HG02571 (cell line): ENCODE results near the gene CTNNA3.
A peak's percentile ranks its signal among the peaks of the same experiment; 100 is the strongest.

Source experiments
- ATAC-seq: cut with Tn5 transposase; IDR thresholded peaks from one replicate; pipeline ENCODE4 v1.9.1; 2021; ENCODE audit warnings: mild to moderate bottlenecking, moderate library complexity; ENCODE audit not compliant: unreplicated experiment

Gene CTNNA3

DNA sequence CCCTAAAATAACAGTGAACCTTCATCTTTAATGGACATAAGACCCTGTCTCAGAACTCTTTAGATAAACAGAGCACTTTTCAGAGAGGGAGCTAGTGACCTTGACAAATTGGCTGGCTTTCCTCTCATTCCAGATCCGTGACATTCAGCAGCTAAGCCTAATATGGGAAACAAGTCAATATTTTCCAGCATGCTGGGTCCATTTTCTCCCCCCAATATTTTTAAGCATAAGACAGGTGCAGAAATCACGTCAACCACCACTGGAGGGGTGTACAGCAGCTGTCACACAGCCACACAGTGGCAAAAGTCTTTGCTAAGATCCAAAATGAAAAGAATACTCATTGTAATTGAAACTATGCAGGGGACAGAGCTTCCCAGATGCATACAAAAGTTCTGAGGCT is 744.1 kb downstream of the CTNNA3 start:
- no peak for ATAC-seq

DNA sequence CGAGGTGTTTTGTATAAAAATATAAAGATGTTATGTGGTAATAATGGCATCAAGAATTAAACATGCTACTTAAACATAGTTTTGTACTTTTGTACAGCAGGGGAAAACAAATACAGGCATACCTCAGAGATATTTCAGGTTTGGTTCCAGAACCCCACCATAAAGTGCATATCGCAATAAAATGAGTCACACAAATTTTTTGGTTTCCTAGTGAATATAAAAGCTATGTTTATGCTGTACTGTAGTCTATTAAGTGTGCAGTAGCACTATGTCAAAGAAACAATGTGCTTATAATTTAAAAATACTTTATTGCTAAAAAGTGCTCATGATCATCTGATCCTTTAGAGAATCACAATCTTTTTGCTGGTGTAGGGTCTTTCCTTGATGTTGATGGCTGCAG is 752.4 kb downstream of the CTNNA3 start:
- no peak for ATAC-seq

- ATAC-seq: no peak
Measured at GRCh38 chr10:66942407-66942806, 753.6 kb downstream of the CTNNA3 start.

DNA sequence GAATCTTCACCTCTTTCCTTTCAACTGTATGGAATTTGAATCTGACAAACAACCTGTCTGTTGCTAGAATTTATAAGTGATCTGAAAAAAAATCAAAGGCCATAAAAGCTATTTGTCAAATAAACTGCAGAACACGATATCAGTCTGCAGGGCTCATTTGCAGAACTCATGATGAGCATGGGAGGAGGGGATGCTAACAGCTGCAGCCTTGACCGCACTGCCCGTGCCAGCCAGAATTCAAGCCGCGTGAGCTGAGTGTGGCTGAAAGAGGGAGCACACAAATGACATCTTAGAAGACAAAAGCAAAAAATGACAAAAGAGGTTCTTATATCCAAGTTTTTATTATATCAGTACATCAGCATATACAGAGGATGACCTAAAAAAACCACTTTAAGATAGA is 754.5 kb downstream of the CTNNA3 start:
- no peak for ATAC-seq

GRCh38 chr10:66940965-66941364 is 755.0 kb downstream of the CTNNA3 start:
- ATAC-seq: no peak

DNA sequence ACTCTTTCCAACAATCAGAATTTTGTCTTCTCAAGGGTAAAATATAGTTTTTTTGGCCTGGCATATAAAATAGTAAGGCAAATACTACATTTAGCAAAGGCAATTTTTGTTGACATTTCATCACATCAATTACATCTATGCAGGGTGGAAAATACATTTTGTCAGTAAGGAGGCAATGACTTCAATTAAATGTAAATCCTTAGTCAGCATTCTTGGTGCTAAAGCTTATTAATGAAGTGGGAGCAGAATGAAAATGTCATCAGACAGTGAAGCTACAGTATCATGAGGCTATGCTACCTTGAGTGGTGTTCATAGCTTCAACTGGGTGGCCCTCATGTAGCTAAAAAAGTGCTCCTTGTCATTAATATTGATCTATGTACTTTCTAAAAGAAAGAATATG is 761.3 kb downstream of the CTNNA3 start:
- ATAC-seq: no peak

GRCh38 chr10:66931949-66932343 is 764.0 kb downstream of the CTNNA3 start:
- ATAC-seq: no peak

GRCh38 chr10:66931340-66931948 is 764.6 kb downstream of the CTNNA3 start:
- ATAC-seq: peak; percentile 70

- ATAC-seq: no peak
Measured at GRCh38 chr10:66929375-66929774, 766.6 kb downstream of the CTNNA3 start.

DNA sequence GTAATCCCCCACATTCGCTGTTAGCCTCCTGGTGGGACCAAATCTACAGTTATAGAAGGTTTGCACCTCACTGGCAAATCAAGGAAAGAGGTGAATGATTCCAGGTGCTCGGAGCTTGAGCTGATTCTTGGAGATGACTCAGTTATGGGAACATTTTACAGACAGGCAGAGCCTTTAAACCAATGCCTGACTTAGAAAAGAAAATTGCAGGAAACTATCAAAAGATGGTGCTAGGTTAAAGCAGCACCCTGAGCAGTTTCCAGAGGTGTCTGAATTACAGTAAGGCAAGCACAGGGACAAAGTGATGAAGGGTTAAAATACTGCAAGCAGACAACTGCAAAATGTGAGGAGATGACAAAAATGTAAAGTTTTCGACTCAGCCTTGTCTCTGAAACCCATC is 767.2 kb downstream of the CTNNA3 start:
- no peak for ATAC-seq

DNA sequence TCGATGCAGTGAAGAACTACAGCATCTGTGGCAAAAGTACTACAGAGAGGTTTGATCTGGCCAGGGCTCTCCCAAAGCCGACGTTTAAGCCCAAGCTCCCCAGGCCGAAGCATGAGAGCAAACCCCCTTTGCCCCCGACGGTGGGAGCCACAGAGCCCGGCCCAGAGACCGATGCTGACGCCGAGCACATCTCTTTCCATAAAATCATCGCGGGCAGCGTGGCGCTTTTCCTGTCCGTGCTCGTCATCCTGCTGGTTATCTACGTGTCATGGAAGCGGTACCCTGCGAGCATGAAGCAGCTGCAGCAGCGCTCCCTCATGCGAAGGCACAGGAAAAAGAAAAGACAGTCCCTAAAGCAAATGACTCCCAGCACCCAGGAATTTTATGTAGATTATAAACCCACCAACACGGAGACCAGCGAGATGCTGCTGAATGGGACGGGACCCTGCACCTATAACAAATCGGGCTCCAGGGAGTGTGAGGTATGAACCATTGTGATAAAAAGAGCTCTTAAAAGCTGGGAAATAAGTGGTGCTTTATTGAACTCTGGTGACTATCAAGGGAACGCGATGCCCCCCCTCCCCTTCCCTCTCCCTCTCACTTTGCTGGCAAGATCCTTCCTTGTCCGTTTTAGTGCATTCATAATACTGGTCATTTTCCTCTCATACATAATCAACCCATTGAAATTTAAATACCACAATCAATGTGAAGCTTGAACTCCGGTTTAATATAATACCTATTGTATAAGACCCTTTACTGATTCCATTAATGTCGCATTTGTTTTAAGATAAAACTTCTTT is 767.8 kb downstream of the CTNNA3 start:
- ATAC-seq: no peak

DNA sequence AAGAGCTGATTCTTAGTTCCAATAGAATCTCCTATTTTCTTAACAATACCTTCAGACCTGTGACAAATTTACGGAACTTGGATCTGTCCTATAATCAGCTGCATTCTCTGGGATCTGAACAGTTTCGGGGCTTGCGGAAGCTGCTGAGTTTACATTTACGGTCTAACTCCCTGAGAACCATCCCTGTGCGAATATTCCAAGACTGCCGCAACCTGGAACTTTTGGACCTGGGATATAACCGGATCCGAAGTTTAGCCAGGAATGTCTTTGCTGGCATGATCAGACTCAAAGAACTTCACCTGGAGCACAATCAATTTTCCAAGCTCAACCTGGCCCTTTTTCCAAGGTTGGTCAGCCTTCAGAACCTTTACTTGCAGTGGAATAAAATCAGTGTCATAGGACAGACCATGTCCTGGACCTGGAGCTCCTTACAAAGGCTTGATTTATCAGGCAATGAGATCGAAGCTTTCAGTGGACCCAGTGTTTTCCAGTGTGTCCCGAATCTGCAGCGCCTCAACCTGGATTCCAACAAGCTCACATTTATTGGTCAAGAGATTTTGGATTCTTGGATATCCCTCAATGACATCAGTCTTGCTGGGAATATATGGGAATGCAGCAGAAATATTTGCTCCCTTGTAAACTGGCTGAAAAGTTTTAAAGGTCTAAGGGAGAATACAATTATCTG is 768.6 kb downstream of the CTNNA3 start:
- no peak for ATAC-seq

GRCh38 chr10:66926841-66927240 is 769.2 kb downstream of the CTNNA3 start:
- ATAC-seq: no peak

- peak; percentile 100 for ATAC-seq
Measured at GRCh38 chr10:66925896-66926715, 769.9 kb downstream of the CTNNA3 start, which contains the start of gene LRRTM3. Gene LRRTM3 (plus strand): TSS chr10:66926036.

DNA sequence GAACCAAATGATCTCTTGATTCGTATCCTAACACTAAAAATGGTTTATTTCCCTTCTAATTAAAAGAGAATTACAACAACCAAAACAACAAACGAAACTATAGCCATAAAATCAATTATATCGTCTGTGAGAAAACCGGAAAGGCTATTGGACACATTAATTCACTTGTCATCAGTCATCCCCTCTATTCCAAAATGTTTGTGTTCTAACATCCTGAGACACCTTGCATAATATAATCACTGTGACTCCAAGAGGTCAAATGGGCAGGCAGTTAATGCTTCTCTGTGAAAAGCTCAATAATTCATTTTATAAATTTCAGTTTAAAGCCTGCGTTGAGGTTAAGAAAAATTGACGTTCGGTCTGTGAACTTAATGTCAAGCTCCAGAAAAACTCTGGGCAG is 770.6 kb downstream of the CTNNA3 start:
- no peak for ATAC-seq

GRCh38 chr10:66924674-66925345 is 771.2 kb downstream of the CTNNA3 start:
- ATAC-seq: no peak

DNA sequence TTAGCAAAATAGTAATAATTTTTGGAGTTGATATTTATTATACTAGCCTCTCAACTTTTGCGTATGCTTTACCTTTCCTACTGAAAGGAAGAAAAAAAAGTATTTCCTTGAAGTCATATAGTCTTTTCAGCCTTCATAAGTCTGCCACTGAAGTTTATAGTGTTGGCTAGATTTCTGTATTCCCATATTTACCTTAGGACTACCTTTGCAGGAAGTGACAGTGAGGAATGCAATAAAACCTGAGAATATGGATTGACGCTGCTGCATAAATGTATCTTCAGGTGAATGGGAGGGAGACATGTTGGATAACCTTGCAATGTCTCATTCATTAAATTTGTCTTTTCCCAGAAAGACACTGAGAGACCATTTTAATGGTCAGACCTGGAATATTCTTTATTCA is 776.7 kb downstream of the CTNNA3 start:
- ATAC-seq: no peak

- ATAC-seq: no peak
Measured at GRCh38 chr10:66917104-66917503, 778.9 kb downstream of the CTNNA3 start.

- no peak for ATAC-seq
Measured at GRCh38 chr10:66916030-66916429, 780.0 kb downstream of the CTNNA3 start.

DNA sequence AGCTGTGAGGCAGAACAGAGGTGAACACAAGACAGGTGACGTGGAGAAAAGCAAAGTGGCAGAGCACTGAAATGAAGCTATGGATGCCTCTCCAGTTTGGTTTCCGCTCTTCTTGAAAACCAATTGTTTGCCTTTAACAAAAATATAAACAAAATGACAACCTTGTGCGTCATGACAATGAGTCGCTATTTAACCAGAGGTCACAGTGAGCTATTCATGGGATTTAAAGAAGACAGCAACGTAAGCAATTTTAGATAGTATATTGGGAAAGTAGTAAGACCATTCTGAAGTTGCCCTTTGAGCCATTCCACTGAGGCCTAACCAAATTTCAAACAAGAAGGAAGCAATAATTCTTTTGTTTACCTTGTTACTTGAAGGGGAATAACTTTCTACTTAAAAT is 785.3 kb downstream of the CTNNA3 start:
- ATAC-seq: no peak

DNA sequence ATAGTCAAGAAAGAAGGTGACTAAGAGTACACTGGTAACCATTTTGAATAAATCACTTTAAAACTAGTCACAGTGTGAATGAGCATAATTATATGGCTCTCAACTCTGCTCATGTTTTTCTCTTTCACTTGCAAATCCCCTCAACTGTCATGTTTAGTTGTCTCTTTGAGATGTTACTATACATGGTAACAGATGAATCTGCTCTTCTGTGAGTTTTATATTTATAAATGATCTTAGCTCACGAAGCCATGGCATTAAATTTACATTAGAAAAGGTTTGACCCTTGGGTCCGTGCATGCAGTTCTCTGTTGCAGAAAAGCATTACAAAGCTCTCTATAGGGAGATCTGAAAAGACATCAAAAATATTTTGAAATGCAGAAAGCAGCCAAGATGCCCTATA is 803.1 kb downstream of the CTNNA3 start:
- no peak for ATAC-seq
